Measurements from ENCODE around the gene MAP1LC3C.

MAP1LC3C gene

GRCh38 chr1:241957692-241958494, 41.0 kb downstream of the MAP1LC3C start, which contains the start of gene BECN2:
TSS of gene BECN2 (plus strand) at chr1:241957767. CDS start at chr1:241957767, 0 bp downstream.
- H3K27ac Mint-ChIP-seq: peak within 1 kb of the TSS; percentile 57
- peaks cover 6% of the 10 kb centered on the region for H3K27me3 Mint-ChIP-seq (ENCODE audit: low read depth, poor library complexity)
- no peaks in the 10 kb centered on the region for H3K4me1 Mint-ChIP-seq
- H3K4me3 Mint-ChIP-seq: no peak within 1 kb of the TSS
- H3K36me3 Mint-ChIP-seq (ENCODE audit: low read depth): no peaks in the 10 kb centered on the region
- no peaks in the 10 kb centered on the region for H3K9me3 Mint-ChIP-seq
- TF ChIP-seq CTCF (IDR thresholded peaks at IDR 0.05): no peak
- no peak for DNase-seq

GRCh38 chr1:241950390-241950789, 48.5 kb downstream of the MAP1LC3C start:
- no peak for DNase-seq
- no peaks in the 10 kb centered on the region for H3K9me3 Mint-ChIP-seq
- H3K4me3 Mint-ChIP-seq: no peak overlapping the region
- peaks cover 12% of the 10 kb centered on the region for H3K27me3 Mint-ChIP-seq (ENCODE audit: low read depth, poor library complexity)
- no peaks in the 10 kb centered on the region for H3K36me3 Mint-ChIP-seq (ENCODE audit: low read depth)
- H3K27ac Mint-ChIP-seq: no peak overlapping the region
- peaks cover 4% of the 10 kb centered on the region for H3K4me1 Mint-ChIP-seq
- TF ChIP-seq CTCF (IDR thresholded peaks at IDR 0.05): no peak

- peaks cover 11% of the 10 kb centered on the region for H3K27me3 Mint-ChIP-seq (ENCODE audit: low read depth, poor library complexity)
- H3K4me3 Mint-ChIP-seq: no peak overlapping the region
- no peak for TF ChIP-seq CTCF (IDR thresholded peaks at IDR 0.05)
- H3K9me3 Mint-ChIP-seq: no peaks in the 10 kb centered on the region
- H3K4me1 Mint-ChIP-seq: peaks cover 4% of the 10 kb centered on the region
- no peak for DNase-seq
- H3K36me3 Mint-ChIP-seq (ENCODE audit: low read depth): no peaks in the 10 kb centered on the region
- H3K27ac Mint-ChIP-seq: no peak overlapping the region
Measured at GRCh38 chr1:241947354-241947753, 51.5 kb downstream of the MAP1LC3C start.

Data from nephron progenitor cell (in vitro differentiated cells).